Esophagus mucosa (tissue), 1 donor: ENCODE data around the gene ZNF516. TPM values are rescaled to one million over a fixed set of nuclear protein-coding genes. Genes with fewer than 3 reads are reported as not detected.

Experiments
- ATAC-seq: fragments of 200-7000 bp; cut with Tn5 transposase; one replicate; pipeline ENCODE4 v1.9.1; 2020
- total RNA-seq: library from RNA; stranded (reverse); gene quantifications from one replicate; pipeline ENCODE4 v1.2.4, GENCODE V29; 2023
- donor health status: DM: yes; HTN: yes; CAD: no.

The ZNF516 gene
- total RNA-seq, 1 donor from 2014 or later: 19.3 TPM

GRCh38 chr18:76335859-76336640 lies 159.0 kb downstream of the ZNF516 start:
- ATAC-seq: peak; percentile 46

GRCh38 chr18:76328140-76328539 lies 166.9 kb downstream of the ZNF516 start:
- ATAC-seq: no peak

- no peak for ATAC-seq
Observed at GRCh38 chr18:76323891-76324290, 171.2 kb downstream of the ZNF516 start.

- ATAC-seq: no peak
Observed at GRCh38 chr18:76322686-76323085, 172.4 kb downstream of the ZNF516 start.

GRCh38 chr18:76319366-76319765 lies 175.7 kb downstream of the ZNF516 start:
- no peak for ATAC-seq

GRCh38 chr18:76318607-76319006 lies 176.4 kb downstream of the ZNF516 start:
- ATAC-seq: no peak

- no peak for ATAC-seq
Observed at GRCh38 chr18:76317136-76317535, 177.9 kb downstream of the ZNF516 start.

- ATAC-seq: no peak
Observed at GRCh38 chr18:76315722-76316230, 179.3 kb downstream of the ZNF516 start.

GRCh38 chr18:76314496-76314895 lies 180.5 kb downstream of the ZNF516 start:
- ATAC-seq: no peak

GRCh38 chr18:76314015-76314414 lies 181.0 kb downstream of the ZNF516 start:
- no peak for ATAC-seq
